ENCODE data around the gene ING5.
"Not testable (repeated sequence)": the region's sequence is repeated elsewhere in the genome, so short reads cannot be mapped to it uniquely, and the experiment has no call there.

ING5 gene

GRCh38 chr2:241730671-241731293 lies 28.9 kb downstream of the ING5 start:
- DNase-seq, result no peak
- in situ Hi-C loops (cut with HindIII; ENCODE audit: low pct_ligation_motif_present, low pct_unique_long_range_greater_than_20kb, low sequenced_read_pairs), result no loop called here

- in situ Hi-C loops (cut with HindIII; ENCODE audit: low pct_ligation_motif_present, low pct_unique_long_range_greater_than_20kb, low sequenced_read_pairs), result not testable (repeated sequence)
- peak; percentile 31 for DNase-seq
Observed at GRCh38 chr2:241732513-241733186, 30.8 kb downstream of the ING5 start.

DNA sequence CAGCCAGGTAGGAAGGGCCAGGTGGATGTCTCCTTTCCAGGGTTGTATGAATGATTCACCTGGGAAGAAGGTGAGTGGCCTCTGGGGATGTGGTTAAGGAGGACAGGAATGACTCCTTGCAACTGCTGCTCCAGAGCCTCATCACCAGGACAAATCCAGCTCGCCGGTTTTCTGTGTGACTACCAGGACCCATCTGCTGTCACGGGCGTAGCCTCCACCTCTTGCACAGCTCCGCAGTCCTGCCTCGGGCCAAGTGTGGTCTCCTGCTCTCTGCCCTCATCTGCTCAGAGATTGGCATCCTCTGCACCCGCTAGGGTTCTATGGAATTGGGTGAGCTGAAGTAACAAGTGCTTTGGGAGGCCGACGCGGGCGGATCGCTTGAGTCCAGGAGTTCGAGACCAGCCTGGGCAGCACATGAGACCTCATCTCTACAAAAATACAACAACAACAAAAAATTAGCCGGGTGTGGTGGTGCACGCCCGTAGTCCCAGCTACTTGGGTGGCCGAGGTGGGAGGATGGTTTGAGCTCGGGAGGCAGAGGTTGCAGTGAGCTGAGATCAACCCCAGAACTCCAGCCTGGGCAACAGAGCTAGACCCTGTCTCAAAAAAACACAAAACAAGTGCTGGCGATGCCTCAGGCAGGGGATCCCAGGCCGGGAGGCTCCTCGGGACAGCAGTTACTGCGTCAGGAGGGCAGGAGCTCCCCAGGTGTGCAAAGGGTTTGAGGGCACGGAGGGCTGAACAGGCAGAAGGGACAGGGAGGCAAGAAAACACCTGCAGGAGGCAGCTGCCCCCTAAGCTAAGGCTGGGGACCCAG lies 31.8 kb downstream of the ING5 start:
- in situ Hi-C loops (cut with HindIII; ENCODE audit: low pct_ligation_motif_present, low pct_unique_long_range_greater_than_20kb, low sequenced_read_pairs), result no loop called here
- no peak for DNase-seq

DNA sequence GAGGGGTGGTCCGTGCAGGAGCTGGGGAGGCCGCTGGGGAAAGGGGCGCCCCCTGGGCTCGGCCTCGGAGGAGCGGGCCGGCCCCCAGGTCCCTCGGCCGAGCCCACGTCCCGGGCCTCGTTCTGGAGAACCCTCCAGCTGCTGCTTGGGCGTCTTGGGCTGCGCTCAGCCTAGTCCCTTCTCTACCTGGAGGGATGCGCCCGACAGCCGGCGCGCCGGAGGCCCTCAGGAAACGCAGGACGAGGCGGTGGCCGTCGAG lies 32.3 kb downstream of the ING5 start:
- in situ Hi-C loops (cut with HindIII; ENCODE audit: low pct_ligation_motif_present, low pct_unique_long_range_greater_than_20kb, low sequenced_read_pairs), result no loop called here
- DNase-seq, result no peak

GRCh38 chr2:241734467-241735208 lies 32.8 kb downstream of the ING5 start, which contains the start of gene D2HGDH:
TSS of gene D2HGDH (plus strand) at chr2:241734630. CDS start at chr2:241735225, 595 bp downstream.
- DNase-seq, result peak; percentile 89
- in situ Hi-C loops (cut with HindIII; ENCODE audit: low pct_ligation_motif_present, low pct_unique_long_range_greater_than_20kb, low sequenced_read_pairs), result no loop called here

- DNase-seq, result no peak
- in situ Hi-C loops (cut with HindIII; ENCODE audit: low pct_ligation_motif_present, low pct_unique_long_range_greater_than_20kb, low sequenced_read_pairs), result no loop called here
Observed at GRCh38 chr2:241736111-241736510, 34.3 kb downstream of the ING5 start.

GRCh38 chr2:241738040-241738686 lies 36.3 kb downstream of the ING5 start:
- in situ Hi-C loops (cut with HindIII; ENCODE audit: low pct_ligation_motif_present, low pct_unique_long_range_greater_than_20kb, low sequenced_read_pairs), result no loop called here
- DNase-seq, result no peak

- in situ Hi-C loops (cut with HindIII; ENCODE audit: low pct_ligation_motif_present, low pct_unique_long_range_greater_than_20kb, low sequenced_read_pairs), result no loop called here
Observed at GRCh38 chr2:241739177-241739576, 37.3 kb downstream of the ING5 start.

GRCh38 chr2:241739651-241740050 lies 37.8 kb downstream of the ING5 start:
- in situ Hi-C loops (cut with HindIII; ENCODE audit: low pct_ligation_motif_present, low pct_unique_long_range_greater_than_20kb, low sequenced_read_pairs), result no loop called here
- DNase-seq, result no peak

More at GRCh38 chr2:241739177-241739576, 37.3 kb downstream of the ING5 start:
- DNase-seq, result no peak

DNA sequence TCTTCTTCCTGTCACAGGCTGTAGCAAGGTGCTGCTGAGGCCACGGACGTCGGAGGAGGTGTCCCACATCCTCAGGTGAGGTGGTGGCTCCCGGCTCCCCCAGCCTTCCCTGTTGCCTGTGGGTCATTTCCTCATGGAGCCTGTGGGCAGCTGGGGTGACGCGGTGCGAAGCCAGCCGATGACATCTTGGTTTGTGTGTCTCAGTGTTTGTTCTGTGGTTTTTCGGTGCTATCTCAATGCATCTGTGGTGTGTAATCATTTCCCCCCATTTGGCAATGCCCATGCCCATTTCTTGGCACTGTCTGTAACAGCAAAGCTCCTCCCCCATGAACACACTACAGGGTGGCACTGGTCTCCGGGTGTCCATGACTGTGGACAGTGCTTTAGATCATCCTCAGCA lies 39.2 kb downstream of the ING5 start:
- in situ Hi-C loops (cut with HindIII; ENCODE audit: low pct_ligation_motif_present, low pct_unique_long_range_greater_than_20kb, low sequenced_read_pairs), result no loop called here
- peak; percentile 3 for DNase-seq

DNA sequence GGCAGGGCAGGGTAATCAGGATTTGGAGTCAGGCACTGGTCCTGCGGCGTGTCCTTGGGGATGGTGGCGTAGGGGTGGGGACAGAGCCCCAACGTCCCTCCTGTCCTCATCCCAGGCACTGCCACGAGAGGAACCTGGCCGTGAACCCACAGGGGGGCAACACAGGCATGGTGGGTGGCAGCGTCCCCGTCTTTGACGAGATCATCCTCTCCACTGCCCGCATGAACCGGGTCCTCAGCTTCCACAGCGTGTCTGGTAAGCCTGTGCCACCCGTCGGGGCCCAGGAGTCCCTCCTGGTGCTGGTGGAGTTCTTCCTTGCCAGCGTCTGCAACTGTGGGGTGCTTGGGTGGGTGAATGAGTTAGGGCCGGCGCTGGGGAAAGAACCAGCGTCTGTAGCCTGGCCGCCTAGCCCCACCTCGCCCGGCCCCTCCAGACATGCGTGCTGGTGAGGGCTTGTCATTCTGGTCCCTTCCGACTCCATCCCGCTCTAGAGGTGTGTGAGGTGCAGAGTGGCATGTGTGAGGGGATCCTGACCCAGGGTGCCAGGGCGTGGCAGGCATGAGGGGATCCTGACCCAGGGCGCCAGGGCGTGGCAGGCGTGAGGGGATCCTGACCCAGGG lies 40.6 kb downstream of the ING5 start:
- no peak for DNase-seq
- in situ Hi-C loops (cut with HindIII; ENCODE audit: low pct_ligation_motif_present, low pct_unique_long_range_greater_than_20kb, low sequenced_read_pairs), result no loop called here

GRCh38 chr2:241743008-241743407 lies 41.2 kb downstream of the ING5 start:
- DNase-seq; in situ Hi-C loops (cut with HindIII; ENCODE audit: low pct_ligation_motif_present, low pct_unique_long_range_greater_than_20kb, low sequenced_read_pairs): not testable (repeated sequence)

DNA sequence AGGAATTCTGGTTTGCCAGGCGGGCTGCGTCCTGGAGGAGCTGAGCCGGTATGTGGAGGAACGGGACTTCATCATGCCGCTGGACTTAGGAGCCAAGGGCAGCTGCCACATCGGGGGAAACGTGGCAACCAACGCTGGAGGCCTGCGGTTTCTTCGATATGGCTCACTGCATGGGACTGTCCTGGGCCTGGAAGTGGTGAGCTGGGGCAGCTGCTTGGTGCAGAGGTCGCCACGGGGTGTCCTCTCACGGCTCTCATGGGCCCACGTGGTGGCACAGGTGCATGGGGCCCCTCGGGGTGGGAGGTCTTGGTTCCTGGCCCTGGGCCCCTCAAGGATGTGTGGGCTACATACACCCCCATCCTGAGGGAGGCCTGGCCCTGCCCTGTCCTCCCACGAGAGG lies 41.8 kb downstream of the ING5 start:
- DNase-seq, result no peak
- in situ Hi-C loops (cut with HindIII; ENCODE audit: low pct_ligation_motif_present, low pct_unique_long_range_greater_than_20kb, low sequenced_read_pairs), result no loop called here

- DNase-seq, result no peak
- in situ Hi-C loops (cut with HindIII; ENCODE audit: low pct_ligation_motif_present, low pct_unique_long_range_greater_than_20kb, low sequenced_read_pairs), result no loop called here
Observed at GRCh38 chr2:241744028-241744754, 42.4 kb downstream of the ING5 start.

- no peak for DNase-seq
- in situ Hi-C loops (cut with HindIII; ENCODE audit: low pct_ligation_motif_present, low pct_unique_long_range_greater_than_20kb, low sequenced_read_pairs), result no loop called here
Observed at GRCh38 chr2:241745276-241745675, 43.4 kb downstream of the ING5 start.

- in situ Hi-C loops (cut with HindIII; ENCODE audit: low pct_ligation_motif_present, low pct_unique_long_range_greater_than_20kb, low sequenced_read_pairs), result no loop called here
- no peak for DNase-seq
Observed at GRCh38 chr2:241746084-241746483, 44.2 kb downstream of the ING5 start.

GRCh38 chr2:241748468-241749256 lies 46.8 kb downstream of the ING5 start:
- no peak for DNase-seq
- in situ Hi-C loops (cut with HindIII; ENCODE audit: low pct_ligation_motif_present, low pct_unique_long_range_greater_than_20kb, low sequenced_read_pairs), result no loop called here

Data from ACHN (cell line).